Jurkat, Clone E6-1 (cell line): ENCODE results near the gene FARP1.

Experiments
- DNase-seq: peaks from one replicate; pipeline ENCODE4 v3.0.0-alpha.2; 2011; ENCODE audit warnings: low read depth, low spot score
- H3K4me3 ChIP-seq: 2 replicates; pipeline ENCODE4 v1.5.1; 2011; ENCODE audit warnings: mild to moderate bottlenecking, low read length, control low read depth, moderate library complexity

FARP1 gene

GRCh38 chr13:98452851-98453843 is 310.3 kb downstream of the FARP1 start:
- DNase-seq, result no peak
- no peak overlapping the region for H3K4me3 ChIP-seq

GRCh38 chr13:98454389-98454881 is 311.5 kb downstream of the FARP1 start:
- peak overlapping the region; percentile 11; the same call in 1 of the 2 replicates for H3K4me3 ChIP-seq
- DNase-seq, result peak; percentile 73

- peak; percentile 88 for DNase-seq
Measured at GRCh38 chr13:98456413-98456845, 313.5 kb downstream of the FARP1 start.

DNA sequence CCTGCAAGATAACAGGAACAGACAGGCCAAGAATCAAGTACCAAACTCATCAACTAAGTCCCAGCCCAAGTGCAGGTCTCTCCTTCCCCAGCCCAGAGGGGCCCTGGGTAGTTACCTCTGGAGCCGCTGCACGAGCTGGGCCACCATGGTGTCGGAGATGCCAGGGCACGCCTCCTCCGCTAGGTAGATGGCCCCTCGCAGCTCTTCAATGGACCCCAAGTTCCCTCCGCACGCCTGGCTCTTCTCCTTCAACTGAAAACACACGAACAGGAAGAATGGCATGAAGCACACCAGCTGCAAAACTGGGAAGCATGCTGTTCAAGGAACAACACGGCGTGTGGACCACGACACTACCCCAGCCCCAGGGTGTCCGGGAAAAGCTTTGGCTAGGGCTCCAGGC is 314.2 kb downstream of the FARP1 start:
- no peak overlapping the region for H3K4me3 ChIP-seq
- DNase-seq, result no peak

More at GRCh38 chr13:98456413-98456845, 313.5 kb downstream of the FARP1 start:
- no peak overlapping the region for H3K4me3 ChIP-seq

GRCh38 chr13:98458431-98458830 is 315.5 kb downstream of the FARP1 start:
- H3K4me3 ChIP-seq, result no peak overlapping the region
- DNase-seq, result no peak

DNA sequence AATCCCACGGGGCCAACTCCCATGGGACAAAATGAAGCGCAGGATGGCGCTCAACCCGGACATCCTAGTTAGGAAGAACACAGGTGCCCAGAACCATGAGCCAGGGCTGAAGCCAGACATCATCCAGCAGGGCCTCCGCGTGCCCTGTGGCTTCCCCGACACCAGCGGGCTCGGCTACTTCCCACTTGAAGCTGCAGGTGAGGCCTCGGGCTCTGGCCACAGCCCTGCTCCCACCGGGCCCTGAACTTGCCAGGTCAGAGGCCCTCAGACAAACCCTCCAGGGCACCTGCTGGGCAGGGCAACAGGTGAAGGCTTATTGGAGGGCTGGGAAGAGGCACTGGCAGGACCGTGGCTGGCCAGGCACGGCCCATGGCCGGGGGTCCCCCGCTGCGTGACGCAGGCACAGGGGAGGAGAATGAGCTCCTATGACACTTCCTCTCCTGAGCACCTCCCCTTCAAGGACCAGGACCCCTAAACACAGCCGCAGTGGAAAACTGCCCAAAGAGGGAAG is 316.3 kb downstream of the FARP1 start:
- H3K4me3 ChIP-seq, result no peak overlapping the region
- DNase-seq, result no peak

DNA sequence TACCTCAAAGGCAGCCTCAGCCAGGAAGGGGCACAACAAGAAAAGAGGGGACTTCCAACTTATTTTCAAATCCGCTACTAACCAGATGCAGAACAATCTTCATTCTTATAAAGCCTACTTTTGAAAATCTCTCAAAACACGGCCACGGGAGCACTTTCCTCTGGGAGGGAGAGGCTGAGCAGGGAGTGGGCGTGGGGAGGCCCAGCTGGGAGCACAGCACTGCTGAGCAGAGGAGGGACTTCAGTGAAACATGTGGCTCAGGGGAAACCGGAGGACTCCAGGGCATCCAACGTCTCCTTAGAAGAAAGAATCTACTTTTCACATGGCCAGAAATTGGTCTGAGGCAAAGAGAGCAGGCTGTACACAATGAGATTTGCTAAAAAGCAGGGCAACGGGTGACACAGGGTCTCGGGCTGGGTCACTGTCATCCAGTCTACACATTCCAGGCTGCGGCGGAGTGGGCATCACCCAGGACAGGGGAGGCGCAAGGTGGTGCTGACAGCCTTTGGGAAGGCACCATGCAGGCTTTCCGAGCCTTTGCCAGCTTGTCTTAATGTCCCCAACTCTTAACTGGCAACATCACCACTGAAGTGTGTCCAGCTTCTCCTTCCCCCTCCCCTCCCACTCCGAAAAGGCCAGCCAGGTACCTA is 317.0 kb downstream of the FARP1 start:
- no peak for DNase-seq
- no peak overlapping the region for H3K4me3 ChIP-seq

GRCh38 chr13:98460516-98460915 is 317.6 kb downstream of the FARP1 start:
- H3K4me3 ChIP-seq, result no peak overlapping the region
- DNase-seq, result no peak

- no peak overlapping the region for H3K4me3 ChIP-seq
- no peak for DNase-seq
Measured at GRCh38 chr13:98461486-98462240, 318.8 kb downstream of the FARP1 start.

DNA sequence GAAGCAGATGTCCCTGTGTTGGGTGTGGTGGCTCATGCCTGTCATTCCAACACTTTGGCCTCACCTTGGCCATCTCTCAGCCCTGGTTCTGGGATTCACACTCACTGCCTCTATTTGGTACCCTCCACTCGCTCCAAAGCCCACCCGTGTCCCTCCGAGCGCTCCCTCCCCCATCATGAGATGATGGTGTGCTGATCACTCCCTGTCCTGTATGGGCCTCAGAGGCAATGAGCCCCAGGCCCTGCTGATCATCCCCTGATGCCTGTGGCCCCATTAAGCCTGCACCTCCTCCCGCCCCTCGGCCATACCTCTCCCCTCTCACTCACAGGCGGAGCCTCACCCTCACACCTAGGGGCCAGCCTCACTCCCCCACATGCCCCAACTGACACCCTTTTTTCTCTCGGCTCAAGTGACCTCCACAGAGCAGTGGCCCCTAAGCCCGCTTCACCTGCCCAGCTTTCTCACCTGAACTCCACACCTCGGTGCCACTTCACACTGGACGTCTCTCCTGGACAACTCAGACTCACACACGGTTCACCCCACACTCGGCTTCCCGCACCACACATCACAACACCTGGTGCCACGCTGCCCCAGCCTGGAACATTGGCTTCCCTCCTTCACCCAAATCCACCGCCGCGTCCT is 319.5 kb downstream of the FARP1 start:
- no peak overlapping the region for H3K4me3 ChIP-seq
- no peak for DNase-seq

GRCh38 chr13:98462946-98463345 is 320.1 kb downstream of the FARP1 start:
- no peak for DNase-seq
- no peak overlapping the region for H3K4me3 ChIP-seq

DNA sequence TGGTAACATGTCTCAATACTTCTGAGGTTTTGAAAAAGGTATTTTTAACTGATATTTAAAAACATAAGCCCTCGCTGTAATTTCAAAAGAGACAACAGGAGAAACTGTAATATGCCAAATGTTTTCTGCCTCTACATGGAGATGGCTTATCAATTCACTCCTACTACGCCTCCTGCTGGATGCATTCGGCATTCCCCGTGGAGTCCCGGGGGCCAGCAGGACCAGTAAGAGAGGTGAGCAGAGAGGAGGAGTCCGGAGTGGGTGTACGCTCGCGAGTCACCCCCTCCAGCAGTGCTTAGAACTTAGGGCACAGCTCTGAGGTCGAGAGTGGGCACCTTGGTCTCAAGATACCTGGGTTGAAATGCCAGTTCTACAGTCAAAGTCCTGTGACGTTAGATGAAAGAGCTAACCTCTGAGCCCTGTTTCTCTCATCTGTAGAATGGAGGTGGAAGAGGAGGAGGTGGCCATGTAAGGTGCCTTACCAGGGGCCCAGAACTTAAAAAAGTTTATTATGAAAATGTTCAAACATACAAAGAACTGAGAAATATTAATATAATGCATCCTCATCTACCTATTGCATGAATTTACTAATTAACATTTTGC is 323.8 kb downstream of the FARP1 start:
- no peak for DNase-seq
- no peak overlapping the region for H3K4me3 ChIP-seq

DNA sequence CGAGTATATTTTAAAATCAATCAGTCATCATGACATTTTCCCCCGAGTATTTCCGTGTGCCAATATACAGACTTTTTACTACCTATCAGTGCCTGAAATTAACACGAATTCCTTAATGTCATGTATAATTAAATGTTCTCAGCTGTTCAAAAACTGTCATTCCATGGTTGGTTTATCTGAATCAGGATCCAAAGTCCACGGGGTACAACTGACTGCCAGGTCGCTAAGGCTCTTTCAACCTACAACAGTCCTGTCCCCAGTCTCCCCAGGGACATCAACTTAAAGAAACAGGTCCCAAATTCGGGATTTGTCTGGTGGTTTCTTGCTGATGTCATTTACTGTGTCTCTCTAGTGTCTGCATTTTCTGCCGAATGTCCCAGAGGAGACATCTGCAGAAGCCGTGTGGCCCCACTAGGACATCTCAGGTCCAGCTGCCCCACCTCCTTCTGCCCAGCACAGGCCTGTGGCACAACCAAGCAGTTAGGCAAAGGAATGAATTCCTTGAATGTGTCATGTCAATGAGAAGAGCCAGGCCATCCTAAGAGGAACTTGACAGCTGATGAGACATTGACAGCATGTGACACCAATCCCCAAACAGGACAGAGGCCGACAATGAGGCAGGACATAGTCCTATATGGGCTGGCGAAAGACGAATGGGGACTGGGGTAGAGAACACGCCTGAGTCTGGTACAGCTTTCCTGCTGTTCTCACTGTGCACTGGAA is 324.5 kb downstream of the FARP1 start:
- no peak for DNase-seq
- H3K4me3 ChIP-seq, result no peak overlapping the region

GRCh38 chr13:98468361-98468760 is 325.5 kb downstream of the FARP1 start:
- no peak overlapping the region for H3K4me3 ChIP-seq
- DNase-seq, result no peak

DNA sequence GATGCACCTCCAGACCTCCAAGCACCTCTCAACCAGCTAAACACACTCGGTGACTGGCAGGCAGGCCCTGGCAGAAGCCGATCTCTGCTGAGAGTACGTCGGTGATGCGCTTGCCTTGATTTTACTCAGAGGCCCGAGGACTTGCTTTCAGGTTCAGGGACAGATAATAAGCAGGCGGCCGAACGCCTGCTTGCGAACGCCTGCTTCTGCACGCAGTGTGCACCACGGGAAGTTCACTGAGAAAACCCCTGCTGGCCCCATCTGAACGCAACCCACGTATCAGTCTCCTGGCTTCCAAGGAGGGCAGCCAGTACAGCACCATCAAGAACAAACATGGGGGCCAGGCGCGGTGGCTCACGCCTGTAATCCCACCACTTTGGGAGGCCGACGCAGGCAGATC is 326.0 kb downstream of the FARP1 start:
- no peak overlapping the region for H3K4me3 ChIP-seq
- no peak for DNase-seq

- H3K4me3 ChIP-seq, result no peak overlapping the region
- DNase-seq, result no peak
Measured at GRCh38 chr13:98470920-98471319, 328.0 kb downstream of the FARP1 start.

DNA sequence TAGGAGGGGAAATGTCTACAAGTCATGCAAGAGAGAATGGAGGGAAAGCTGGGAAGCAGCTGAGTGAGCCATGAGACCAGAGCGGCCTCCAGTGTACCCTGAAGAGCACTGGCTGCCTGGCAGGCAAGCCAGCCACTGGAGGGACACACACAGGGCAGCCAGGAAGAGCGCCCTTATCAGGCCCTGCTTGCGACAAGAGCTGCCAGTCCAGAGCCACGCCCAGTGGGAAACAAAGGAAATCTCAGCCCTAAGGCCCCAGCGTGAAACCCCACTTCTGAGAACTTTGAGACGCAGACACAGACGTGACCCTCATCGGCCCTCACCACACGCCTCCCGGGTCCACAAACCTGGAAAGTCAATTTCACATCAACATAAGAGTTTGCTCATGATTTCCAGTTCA is 329.0 kb downstream of the FARP1 start:
- H3K4me3 ChIP-seq, result no peak overlapping the region
- DNase-seq, result no peak
